Muscle of leg (tissue), 9 donors: ENCODE results near the gene BEST1. TPM values are rescaled to one million over a fixed set of nuclear protein-coding genes. Genes with fewer than 3 reads are reported as not detected.

ENCODE experiments used
- polyA plus RNA-seq, 8 donors: library from polyadenylated mRNA; unstranded; fragments of 120-200 nt; gene quantifications; one replicate each; pipeline versions ENCODE4 v1.2.1 to v1.2.3, GENCODE V29; 2013; ENCODE audit warnings: inconsistent platforms in 1 of 8, low replicate concordance in 1 of 8; ENCODE audit not compliant: insufficient read length in 8 of 8, insufficient read depth in 1 of 8
- total RNA-seq: library from RNA; stranded (reverse); fragments of 120-200 nt; gene quantifications from one replicate; pipeline ENCODE4 v1.2.4, GENCODE V29; 2013

BEST1 gene
- total and polyA plus RNA-seq, 9 donors: 1.6 to 4.2 (median 3.8) TPM

Other genes with a start within 250 kb of the BEST1 start
- gene MYRF, start 197.7 kb upstream of the BEST1 start, total RNA-seq: 0.49 TPM
- gene MYRF, start 197.7 kb upstream of the BEST1 start, polyA plus RNA-seq: 1 to 10 TPM; 1.2 to 3.3 (median 1.5) TPM
- gene TMEM258, start 157.8 kb upstream of the BEST1 start, total RNA-seq: 152 TPM
- 100 to 1,000 TPM; 124 to 196 (median 137) TPM for gene TMEM258, start 157.8 kb upstream of the BEST1 start, polyA plus RNA-seq
- gene FEN1, start 157.4 kb upstream of the BEST1 start, total RNA-seq: 14.7 TPM
- 10 to 100 TPM; 14.8 to 21.3 (median 19.6) TPM for gene FEN1, start 157.4 kb upstream of the BEST1 start, polyA plus RNA-seq
- gene FADS1, start 133.3 kb upstream of the BEST1 start, total RNA-seq: 18.8 TPM
- gene FADS1, start 133.3 kb upstream of the BEST1 start, polyA plus RNA-seq: 10 to 100 TPM; 17.5 to 33.4 (median 21.2) TPM
- 46.1 TPM for gene FADS2, start 122.1 kb upstream of the BEST1 start, total RNA-seq
- gene FADS2, start 122.1 kb upstream of the BEST1 start, polyA plus RNA-seq: 100 to 1,000 TPM in 4 of 8 donors, 10 to 100 TPM in 4; 70.3 to 130 (median 96.1) TPM
- 32.0 TPM for gene FADS3, start 58.8 kb upstream of the BEST1 start, total RNA-seq
- 10 to 100 TPM; 30.5 to 43.7 (median 39.6) TPM for gene FADS3, start 58.8 kb upstream of the BEST1 start, polyA plus RNA-seq
- 17.3 TPM for gene RAB3IL1, start 32.8 kb upstream of the BEST1 start, total RNA-seq
- gene RAB3IL1, start 32.8 kb upstream of the BEST1 start, polyA plus RNA-seq: 10 to 100 TPM; 26.6 to 38.6 (median 35.5) TPM
- 445 TPM for gene FTH1, start 17.3 kb downstream of the BEST1 start, total RNA-seq
- 1,000 to 10,000 TPM; 1,255 to 1,613 (median 1,403) TPM for gene FTH1, start 17.3 kb downstream of the BEST1 start, polyA plus RNA-seq
- gene INCENP, start 173.7 kb downstream of the BEST1 start, total RNA-seq: 11.9 TPM
- 10 to 100 TPM; 15.8 to 27.5 (median 19.9) TPM for gene INCENP, start 173.7 kb downstream of the BEST1 start, polyA plus RNA-seq
- gene SCGB1D1, start 239.9 kb downstream of the BEST1 start, total RNA-seq: not detected
- gene SCGB1D1, start 239.9 kb downstream of the BEST1 start, polyA plus RNA-seq: not detected